Esophagus squamous epithelium (tissue), 5 donors: ENCODE results near the gene ANKRD13D. TPM values are rescaled to one million over a fixed set of nuclear protein-coding genes. Genes with fewer than 3 reads are reported as not detected.
A peak's percentile ranks its signal among the peaks of the same experiment; 100 is the strongest.

Experiments
- DNase-seq: peaks from one replicate; lab custom pipeline; 2025; lab: John Stamatoyannopoulos, UW
- H3K27ac ChIP-seq, 4 donors: fragments of 200-600 bp; sonication (generic); one replicate each; pipeline ENCODE4 v1.5.1; 2016 to 2019; ENCODE audit warnings: mild to moderate bottlenecking in 1 of 4
- H3K27me3 ChIP-seq, 4 donors: fragments of 200-600 bp; sonication (generic); 1 replicate in 3 of 4; 2 replicates in 1 of 4; pipeline versions ENCODE4 v1.5.1 to v1.6.0; 2017 to 2021; ENCODE audit warnings: antibody characterized with exemption in 1 of 4
- H3K36me3 ChIP-seq, 3 donors: fragments of 200-600 bp; sonication (generic); one replicate each; pipeline ENCODE4 v1.5.1; 2016 to 2019
- H3K4me1 ChIP-seq, 3 donors: fragments of 200-600 bp; sonication (generic); one replicate each; pipeline ENCODE4 v1.5.1; 2017 to 2019
- H3K4me3 ChIP-seq, 4 donors: fragments of 200-600 bp; sonication (generic); 1 replicate in 3 of 4; 2 replicates in 1 of 4; pipeline ENCODE4 v1.5.1; 2016 to 2019; ENCODE audit warnings: mild to moderate bottlenecking in 2 of 4, moderate library complexity in 1 of 4
- H3K9me3 ChIP-seq, 3 donors: fragments of 200-600 bp; sonication (generic); one replicate each; pipeline ENCODE4 v1.5.1; 2016 to 2019
- CTCF ChIP-seq, 6 experiments: fragments of 450-650 bp in 4 of 6; fragments of 200-600 bp in 2 of 6; sonication (generic) in 2 of 6; IDR thresholded peaks; one replicate each; pipeline ENCODE4 v1.5.1; 2016 to 2019; ENCODE audit warnings: antibody characterized with exemption in 6 of 6, mild to moderate bottlenecking in 4 of 6, moderate library complexity in 4 of 6
- POLR2A ChIP-seq, 4 donors: fragments of 450-650 bp; IDR thresholded peaks; one replicate each; pipeline ENCODE4 v1.6.1; 2017; ENCODE audit warnings: antibody characterized with exemption in 4 of 4, mild to moderate bottlenecking in 4 of 4, moderate library complexity in 3 of 4
- WGBS, 2 donors: methylation state at CpG; one replicate each; pipeline ENCODE4 v1.1.5; 2018; 5-methylcytosine and 5-hydroxymethylcytosine counted together
- intact Hi-C: fragments of 100-400 bp; cut with DNase I; formaldehyde crosslinking; loops from one replicate; pipeline ENCODE4 v1.15.0; 2022
- total RNA-seq, 4 donors: library from RNA; depleted of rRNA; stranded (reverse); fragments of >200 nt; gene quantifications; one replicate each; pipeline ENCODE4 v1.1.0, GENCODE V29; 2016
- donor health status: DM: yes; HTN: yes; CAD: no.

Gene ANKRD13D
- total RNA-seq, 4 donors from 2014 or later = 27.4 to 50.6 (median 41.6) TPM

GRCh38 chr11:67304511-67305113 lies 15.5 kb downstream of the ANKRD13D start:
- no peak for DNase-seq
- Histone ChIP-seq H3K4me3 (peak overlapping the region; percentile 56 to 88 (median 82)), H3K36me3 (peaks cover 22 to 58% (median 40%) of the 10 kb centered on the region in 3 donors), H3K9me3 (no peaks in the 10 kb centered on the region), H3K4me1 (peaks cover 35 to 65% (median 40%) of the 10 kb centered on the region in 3 donors), H3K27me3 (no peaks in the 10 kb centered on the region), H3K27ac (peak overlapping the region; percentile 90 to 95 (median 92))
- 57 to 64% methylated on average over 6 to 10 of the region's 14 CpGs for WGBS, 2 donors
- intact Hi-C loops = no loop called here
- TF ChIP-seq CTCF (IDR thresholded peaks at IDR 0.05) (no peak), POLR2A (IDR thresholded peaks at IDR 0.05) (no peak)

- no peak for DNase-seq
- Histone ChIP-seq H3K4me1 (peaks cover 42 to 76% (median 47%) of the 10 kb centered on the region in 3 donors), H3K27ac (no peak overlapping the region), H3K9me3 (no peaks in the 10 kb centered on the region), H3K27me3 (no peaks in the 10 kb centered on the region), H3K4me3 (no peak overlapping the region), H3K36me3 (peaks cover under 1 to 52% (median 27%) of the 10 kb centered on the region in 3 donors)
- 80 to 94% methylated on average over 12 to 14 of the region's 19 CpGs for WGBS, 2 donors
- intact Hi-C loops = no loop called here
- no peak for TF ChIP-seq CTCF (IDR thresholded peaks at IDR 0.05)
- no peak for TF ChIP-seq POLR2A (IDR thresholded peaks at IDR 0.05)
Observed at GRCh38 chr11:67306769-67307544, 17.9 kb downstream of the ANKRD13D start.

- Histone ChIP-seq H3K27me3 (no peaks in the 10 kb centered on the region), H3K9me3 (no peaks in the 10 kb centered on the region), H3K36me3 (peaks cover 0 to 52% (median 27%) of the 10 kb centered on the region in 3 donors), H3K4me3 (no peak overlapping the region), H3K27ac (no peak overlapping the region), H3K4me1 (peaks cover 41 to 76% (median 46%) of the 10 kb centered on the region in 3 donors)
- intact Hi-C loops = no loop called here
- DNase-seq = no peak
- WGBS, 2 donors = 86 to 96% methylated on average over 3 to 5 of the region's 12 CpGs
- no peak for TF ChIP-seq CTCF (IDR thresholded peaks at IDR 0.05)
- no peak for TF ChIP-seq POLR2A (IDR thresholded peaks at IDR 0.05)
Observed at GRCh38 chr11:67307545-67308001, 18.5 kb downstream of the ANKRD13D start.

GRCh38 chr11:67308031-67308866 lies 19.1 kb downstream of the ANKRD13D start:
- DNase-seq = no peak
- intact Hi-C loops = no loop called here
- Histone ChIP-seq H3K4me1 (peaks cover 41 to 77% (median 46%) of the 10 kb centered on the region in 3 donors), H3K27ac (peak overlapping the region in 2 of 4 donors; percentile 96 to 99), H3K4me3 (no peak overlapping the region), H3K27me3 (no peaks in the 10 kb centered on the region), H3K36me3 (peaks cover 0 to 52% (median 27%) of the 10 kb centered on the region in 3 donors), H3K9me3 (no peaks in the 10 kb centered on the region)
- 80 to 90% methylated on average over 3 to 7 of the region's 20 CpGs for WGBS, 2 donors
- TF ChIP-seq CTCF (IDR thresholded peaks at IDR 0.05) (no peak), POLR2A (IDR thresholded peaks at IDR 0.05) (no peak)
